H1 (cell line): ENCODE measurements around the gene PARK7. TPM values are rescaled to one million over a fixed set of nuclear protein-coding genes. Genes with fewer than 3 reads are reported as not detected.

Experiments
- CTBP2 ChIP-seq: IDR thresholded peaks from 2 replicates; pipeline ENCODE4 v1.7.0; 2011; ENCODE audit warnings: borderline replicate concordance, mild to moderate bottlenecking, moderate library complexity, mixed read lengths, low read length; ENCODE audit not compliant: insufficient read depth, insufficient read length
- CTCF ChIP-seq, 3 experiments: IDR thresholded peaks; 1 replicate in 2 of 3; 2 replicates in 1 of 3; pipeline versions ENCODE4 v1.5.1 to v1.6.1; 2011; ENCODE audit warnings: low read length in 3 of 3, mild to moderate bottlenecking in 3 of 3, inconsistent platforms in 2 of 3, low read depth in 1 of 3, moderate library complexity in 1 of 3; ENCODE audit not compliant: insufficient read depth in 1 of 3; ENCODE audit errors: control extremely low read depth in 1 of 3
- FOSL1 ChIP-seq: IDR thresholded peaks from 2 replicates; pipeline ENCODE4 v1.6.1; 2011; ENCODE audit warnings: mild to moderate bottlenecking, low read depth, low read length, moderate library complexity; ENCODE audit not compliant: insufficient read depth
- HDAC6 ChIP-seq: IDR thresholded peaks from one replicate; pipeline ENCODE4 v1.7.1; 2012; ENCODE audit warnings: low read depth, mild to moderate bottlenecking, inconsistent platforms, low read length, moderate library complexity
- RAD21 ChIP-seq, 2 experiments: IDR thresholded peaks in 1 of 2; conservative IDR thresholded peaks in 1 of 2; 2 replicates each; pipeline ENCODE4 v1.6.1; 2011; ENCODE audit warnings: low read depth in 2 of 2, low read length in 2 of 2, improper control_type of control experiment in 1 of 2, inconsistent platforms in 1 of 2, mild to moderate bottlenecking in 1 of 2, moderate library complexity in 1 of 2
- TAF7 ChIP-seq: optimal IDR thresholded peaks from 2 replicates; pipeline ENCODE3; 2011; ENCODE audit warnings: low read depth, mild to moderate bottlenecking, inconsistent platforms, low read length, moderate library complexity, borderline replicate concordance
- TBP ChIP-seq: IDR thresholded peaks from 2 replicates; pipeline ENCODE4 v1.6.1; 2011; ENCODE audit warnings: low read depth, low read length, improper control_type of control experiment
- polyA plus RNA-seq, 7 experiments: library from polyadenylated mRNA; depleted of rRNA in 3 of 7; stranded (reverse) in 5 of 7; unstranded in 2 of 7; fragments of >200 nt in 5 of 7; fragments of 200-250 nt in 2 of 7; gene quantifications; 1 replicate in 5 of 7; 2 replicates in 1 of 7; 4 replicates in 1 of 7; pipeline versions ENCODE4 v1.2.1 to v1.2.3, GENCODE V29; 2011 to 2013; ENCODE audit warnings: missing spikeins in 2 of 7, mixed read lengths in 2 of 7
- total RNA-seq: library from RNA; stranded (reverse); fragmentation: NEBNext Ultra II Directional; extraction: Animal tissue kit (Norgen Biotek cat#: 25700); gene quantifications from 2 replicates; pipeline ENCODE4 v1.2.1, GENCODE V29; 2021
- TF ChIP-seq, protein P1 (sequence below): fragments of 300-600 bp; sonication (generic); IDR thresholded peaks from 2 replicates; pipeline ENCODE4 v1.7.1; 2012; ENCODE audit warnings: low read length, moderate library complexity, mild to moderate bottlenecking, inconsistent platforms; ENCODE audit not compliant: insufficient replicate concordance

PARK7 gene
- total and polyA plus RNA-seq, 2 of the 8 experiments (the other 6 are each of a cell fraction or from before 2014, with no cell fraction given): 206 to 383 TPM

DNA sequence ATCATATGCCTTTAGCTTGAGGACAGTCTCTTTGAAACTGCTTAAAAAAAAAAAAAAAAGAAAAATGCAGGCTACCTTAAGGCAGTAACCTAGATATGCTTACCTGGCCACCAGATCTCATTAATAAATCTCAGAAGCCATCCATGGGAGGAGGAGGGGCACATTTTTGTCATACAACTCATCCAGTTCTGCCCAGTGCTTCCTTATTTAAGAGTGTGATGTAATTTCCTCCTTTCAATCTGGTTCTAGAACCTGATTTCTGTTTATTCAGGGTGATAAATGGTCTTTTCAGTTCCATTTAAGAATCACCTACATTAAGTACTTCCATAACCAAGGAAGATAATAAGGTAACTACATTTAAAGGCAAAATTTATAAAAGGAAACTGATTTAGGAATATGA lies 58.5 kb downstream of the PARK7 start (continued):
- TF ChIP-seq, protein P1, sequence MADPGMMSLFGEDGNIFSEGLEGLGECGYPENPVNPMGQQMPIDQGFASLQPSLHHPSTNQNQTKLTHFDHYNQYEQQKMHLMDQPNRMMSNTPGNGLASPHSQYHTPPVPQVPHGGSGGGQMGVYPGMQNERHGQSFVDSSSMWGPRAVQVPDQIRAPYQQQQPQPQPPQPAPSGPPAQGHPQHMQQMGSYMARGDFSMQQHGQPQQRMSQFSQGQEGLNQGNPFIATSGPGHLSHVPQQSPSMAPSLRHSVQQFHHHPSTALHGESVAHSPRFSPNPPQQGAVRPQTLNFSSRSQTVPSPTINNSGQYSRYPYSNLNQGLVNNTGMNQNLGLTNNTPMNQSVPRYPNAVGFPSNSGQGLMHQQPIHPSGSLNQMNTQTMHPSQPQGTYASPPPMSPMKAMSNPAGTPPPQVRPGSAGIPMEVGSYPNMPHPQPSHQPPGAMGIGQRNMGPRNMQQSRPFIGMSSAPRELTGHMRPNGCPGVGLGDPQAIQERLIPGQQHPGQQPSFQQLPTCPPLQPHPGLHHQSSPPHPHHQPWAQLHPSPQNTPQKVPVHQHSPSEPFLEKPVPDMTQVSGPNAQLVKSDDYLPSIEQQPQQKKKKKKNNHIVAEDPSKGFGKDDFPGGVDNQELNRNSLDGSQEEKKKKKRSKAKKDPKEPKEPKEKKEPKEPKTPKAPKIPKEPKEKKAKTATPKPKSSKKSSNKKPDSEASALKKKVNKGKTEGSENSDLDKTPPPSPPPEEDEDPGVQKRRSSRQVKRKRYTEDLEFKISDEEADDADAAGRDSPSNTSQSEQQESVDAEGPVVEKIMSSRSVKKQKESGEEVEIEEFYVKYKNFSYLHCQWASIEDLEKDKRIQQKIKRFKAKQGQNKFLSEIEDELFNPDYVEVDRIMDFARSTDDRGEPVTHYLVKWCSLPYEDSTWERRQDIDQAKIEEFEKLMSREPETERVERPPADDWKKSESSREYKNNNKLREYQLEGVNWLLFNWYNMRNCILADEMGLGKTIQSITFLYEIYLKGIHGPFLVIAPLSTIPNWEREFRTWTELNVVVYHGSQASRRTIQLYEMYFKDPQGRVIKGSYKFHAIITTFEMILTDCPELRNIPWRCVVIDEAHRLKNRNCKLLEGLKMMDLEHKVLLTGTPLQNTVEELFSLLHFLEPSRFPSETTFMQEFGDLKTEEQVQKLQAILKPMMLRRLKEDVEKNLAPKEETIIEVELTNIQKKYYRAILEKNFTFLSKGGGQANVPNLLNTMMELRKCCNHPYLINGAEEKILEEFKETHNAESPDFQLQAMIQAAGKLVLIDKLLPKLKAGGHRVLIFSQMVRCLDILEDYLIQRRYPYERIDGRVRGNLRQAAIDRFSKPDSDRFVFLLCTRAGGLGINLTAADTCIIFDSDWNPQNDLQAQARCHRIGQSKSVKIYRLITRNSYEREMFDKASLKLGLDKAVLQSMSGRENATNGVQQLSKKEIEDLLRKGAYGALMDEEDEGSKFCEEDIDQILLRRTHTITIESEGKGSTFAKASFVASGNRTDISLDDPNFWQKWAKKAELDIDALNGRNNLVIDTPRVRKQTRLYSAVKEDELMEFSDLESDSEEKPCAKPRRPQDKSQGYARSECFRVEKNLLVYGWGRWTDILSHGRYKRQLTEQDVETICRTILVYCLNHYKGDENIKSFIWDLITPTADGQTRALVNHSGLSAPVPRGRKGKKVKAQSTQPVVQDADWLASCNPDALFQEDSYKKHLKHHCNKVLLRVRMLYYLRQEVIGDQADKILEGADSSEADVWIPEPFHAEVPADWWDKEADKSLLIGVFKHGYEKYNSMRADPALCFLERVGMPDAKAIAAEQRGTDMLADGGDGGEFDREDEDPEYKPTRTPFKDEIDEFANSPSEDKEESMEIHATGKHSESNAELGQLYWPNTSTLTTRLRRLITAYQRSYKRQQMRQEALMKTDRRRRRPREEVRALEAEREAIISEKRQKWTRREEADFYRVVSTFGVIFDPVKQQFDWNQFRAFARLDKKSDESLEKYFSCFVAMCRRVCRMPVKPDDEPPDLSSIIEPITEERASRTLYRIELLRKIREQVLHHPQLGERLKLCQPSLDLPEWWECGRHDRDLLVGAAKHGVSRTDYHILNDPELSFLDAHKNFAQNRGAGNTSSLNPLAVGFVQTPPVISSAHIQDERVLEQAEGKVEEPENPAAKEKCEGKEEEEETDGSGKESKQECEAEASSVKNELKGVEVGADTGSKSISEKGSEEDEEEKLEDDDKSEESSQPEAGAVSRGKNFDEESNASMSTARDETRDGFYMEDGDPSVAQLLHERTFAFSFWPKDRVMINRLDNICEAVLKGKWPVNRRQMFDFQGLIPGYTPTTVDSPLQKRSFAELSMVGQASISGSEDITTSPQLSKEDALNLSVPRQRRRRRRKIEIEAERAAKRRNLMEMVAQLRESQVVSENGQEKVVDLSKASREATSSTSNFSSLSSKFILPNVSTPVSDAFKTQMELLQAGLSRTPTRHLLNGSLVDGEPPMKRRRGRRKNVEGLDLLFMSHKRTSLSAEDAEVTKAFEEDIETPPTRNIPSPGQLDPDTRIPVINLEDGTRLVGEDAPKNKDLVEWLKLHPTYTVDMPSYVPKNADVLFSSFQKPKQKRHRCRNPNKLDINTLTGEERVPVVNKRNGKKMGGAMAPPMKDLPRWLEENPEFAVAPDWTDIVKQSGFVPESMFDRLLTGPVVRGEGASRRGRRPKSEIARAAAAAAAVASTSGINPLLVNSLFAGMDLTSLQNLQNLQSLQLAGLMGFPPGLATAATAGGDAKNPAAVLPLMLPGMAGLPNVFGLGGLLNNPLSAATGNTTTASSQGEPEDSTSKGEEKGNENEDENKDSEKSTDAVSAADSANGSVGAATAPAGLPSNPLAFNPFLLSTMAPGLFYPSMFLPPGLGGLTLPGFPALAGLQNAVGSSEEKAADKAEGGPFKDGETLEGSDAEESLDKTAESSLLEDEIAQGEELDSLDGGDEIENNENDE: no peak
- TF ChIP-seq CTBP2 (no peak), HDAC6 (no peak), FOSL1 (no peak), CTCF (IDR thresholded peaks at IDR 0.05; ENCODE audit: control extremely low read depth in 1 of 3, insufficient read depth in 1 of 3, low read depth in 1 of 3, low read length in 3 of 3) (no peak), TBP (no peak), TAF7 (no peak), RAD21 (IDR thresholded peaks at IDR 0.05 in 1 of 2, conservative IDR thresholded peaks at IDR 0.05 in 1 of 2; ENCODE audit: low read depth in 2 of 2, low read length in 2 of 2) (no peak)
